PC-3 (cell line): ENCODE results near the gene RNF144B. TPM values are rescaled to one million over a fixed set of nuclear protein-coding genes. Genes with fewer than 3 reads are reported as not detected.
A peak's percentile ranks its signal among the peaks of the same experiment; 100 is the strongest.

Experiments used
- ATAC-seq: fragments of 200-7000 bp; cut with Tn5 transposase; 2 replicates; pipeline ENCODE4 v1.9.1; 2020; ENCODE audit warnings: mild to moderate bottlenecking, moderate library complexity
- BruUV-seq: library from RNA; stranded (reverse); fragments of 400-500 nt; replicated peaks from 2 replicates; lab custom pipeline; 2021; lab: Mats Ljungman, UMichigan
- CTCF ChIA-PET: fragments of 300-600 bp; sonication (Branson Sonifier 250); formaldehyde crosslinking; loops from one replicate; lab custom pipeline; 2022; ENCODE audit warnings: antibody characterized with exemption; lab: Charles Lee
- POLR2A ChIA-PET: fragments of 300-600 bp; sonication (Branson Sonifier 250); formaldehyde crosslinking; loops from one replicate; lab custom pipeline; 2022; ENCODE audit warnings: antibody characterized with exemption; ENCODE audit not compliant: unreplicated experiment; lab: Charles Lee
- DNase-seq: peaks from one replicate; pipeline ENCODE4 v3.0.0-alpha.2; 2015
- H2AFZ ChIP-seq: fragments of 300-600 bp; sonication (generic); 2 replicates; pipeline ENCODE4 v1.6.0; 2016; ENCODE audit warnings: antibody characterized with exemption, low read length
- H3F3A ChIP-seq: fragments of 300-600 bp; sonication (generic); one replicate; pipeline ENCODE4 v1.6.0; 2017; ENCODE audit warnings: antibody characterized with exemption, low read length, control low read depth, mild to moderate bottlenecking; ENCODE audit not compliant: unreplicated experiment
- H3K27ac ChIP-seq: fragments of 300-600 bp; sonication (generic); 2 replicates; pipeline ENCODE4 v1.5.1; 2016; ENCODE audit warnings: mild to moderate bottlenecking, low read length
- H3K27me3 ChIP-seq: fragments of 300-600 bp; sonication (generic); 2 replicates; pipeline ENCODE4 v1.6.1; 2016; ENCODE audit warnings: low read length, mixed read lengths
- H3K36me3 ChIP-seq: fragments of 300-600 bp; sonication (generic); 2 replicates; pipeline ENCODE4 v1.6.1; 2016; ENCODE audit warnings: low read depth, mixed run types, low read length, mixed read lengths
- H3K4me1 ChIP-seq: fragments of 300-600 bp; sonication (generic); 2 replicates; pipeline ENCODE4 v1.5.1; 2016; ENCODE audit warnings: low read length; ENCODE audit not compliant: insufficient read depth
- H3K4me2 ChIP-seq: fragments of 300-600 bp; sonication (generic); 2 replicates; pipeline ENCODE4 v1.6.0; 2016; ENCODE audit warnings: low read length
- H3K4me3 ChIP-seq: fragments of 300-600 bp; sonication (generic); 2 replicates; pipeline ENCODE4 v1.5.1; 2016; ENCODE audit warnings: mild to moderate bottlenecking, low read length, mixed read lengths
- H3K79me2 ChIP-seq: fragments of 300-600 bp; sonication (generic); 2 replicates; pipeline ENCODE4 v1.6.1; 2017; ENCODE audit warnings: low read length, mixed read lengths
- H3K9ac ChIP-seq: fragments of 300-600 bp; sonication (generic); 2 replicates; pipeline ENCODE4 v1.6.0; 2016; ENCODE audit warnings: mild to moderate bottlenecking, low read length
- H3K9me2 ChIP-seq: fragments of 300-600 bp; sonication (generic); replicated peaks from 2 replicates; pipeline ENCODE4 v1.6.1; 2016; ENCODE audit warnings: mixed run types, low read length, mixed read lengths
- H3K9me3 ChIP-seq: fragments of 300-600 bp; sonication (generic); 2 replicates; pipeline ENCODE4 v1.6.1; 2016; ENCODE audit warnings: low read length, mixed read lengths
- H4K20me1 ChIP-seq: fragments of 300-600 bp; sonication (generic); 2 replicates; pipeline ENCODE4 v1.6.1; 2016; ENCODE audit warnings: low read length, mixed read lengths
- CTCF ChIP-seq: fragments of 300-600 bp; sonication (generic); conservative IDR thresholded peaks from 2 replicates; pipeline ENCODE4 v1.5.1; 2017; ENCODE audit warnings: antibody characterized with exemption, low read depth, mild to moderate bottlenecking, low read length
- EZH2 ChIP-seq: fragments of 300-600 bp; sonication (generic); IDR thresholded peaks from one replicate; pipeline ENCODE4 v1.6.1; 2017; ENCODE audit warnings: antibody characterized with exemption, mild to moderate bottlenecking, low read length; ENCODE audit not compliant: unreplicated experiment
- EZH2phosphoT487 ChIP-seq: fragments of 300-600 bp; sonication (generic); IDR thresholded peaks from 2 replicates; pipeline ENCODE4 v1.6.1; 2018; ENCODE audit warnings: mild to moderate bottlenecking, antibody characterized with exemption, low read length, borderline replicate concordance
- intact Hi-C: fragments of 100-400 bp; cut with micrococcal nuclease; formaldehyde crosslinking; loops from 2 replicates; pipeline ENCODE4 v1.9.0; 2023
- total RNA-seq: library from RNA; depleted of rRNA; stranded (reverse); fragments of >200 nt; gene quantifications from 2 replicates; pipeline ENCODE4 v1.2.3, GENCODE V29; 2014

RNF144B gene
- total RNA-seq, 1 experiment from 2014 or later: 4.6 TPM

- Histone ChIP-seq H3K4me2 (no peak overlapping the region), H3K79me2 (no peaks in the 10 kb centered on the region), H4K20me1 (no peaks in the 10 kb centered on the region), H3K4me3 (no peak overlapping the region), H3K9me3 (no peaks in the 10 kb centered on the region), H2AFZ (peak overlapping the region; percentile 3; the same call in 1 of the 2 replicates), H3K9ac (no peak overlapping the region), H3K27me3 (no peaks in the 10 kb centered on the region), H3K9me2 (no peaks in the 10 kb centered on the region), H3F3A (no peaks in the 10 kb centered on the region), H3K4me1 (peaks cover 17% of the 10 kb centered on the region), H3K36me3 (no peaks in the 10 kb centered on the region), H3K27ac (no peak overlapping the region)
- TF ChIP-seq CTCF: no peak
- TF ChIP-seq EZH2phosphoT487: no peak
- TF ChIP-seq EZH2: no peak
- ATAC-seq (peak; percentile 46), DNase-seq (peak; percentile 8)
- POLR2A ChIA-PET: no interaction called here
- BruUV-seq: no TSS peak
- CTCF ChIA-PET: no interaction called here
- intact Hi-C loops: loop anchor here (10.0 kb wide), 1 partner anchor 235 kb away; no protein-coding TSS in a partner anchor
These were observed 6.9 kb upstream of the RNF144B start for GRCh38 chr6:18380158-18380836.

GRCh38 chr6:18380851-18381250 lies 6.3 kb upstream of the RNF144B start:
- intact Hi-C loops: loop anchor here (10.0 kb wide), 1 partner anchor 236 kb away; no protein-coding TSS in a partner anchor
- Histone ChIP-seq H4K20me1 (no peaks in the 10 kb centered on the region), H3K4me3 (no peak overlapping the region), H3K27ac (no peak overlapping the region), H2AFZ (no peak overlapping the region), H3K79me2 (no peaks in the 10 kb centered on the region), H3K4me2 (no peak overlapping the region), H3K36me3 (no peaks in the 10 kb centered on the region), H3F3A (no peaks in the 10 kb centered on the region), H3K9me2 (no peaks in the 10 kb centered on the region), H3K27me3 (no peaks in the 10 kb centered on the region), H3K4me1 (peaks cover 17% of the 10 kb centered on the region), H3K9me3 (no peaks in the 10 kb centered on the region), H3K9ac (no peak overlapping the region)
- DNase-seq (no peak), ATAC-seq (no peak)
- BruUV-seq: no TSS peak
- TF ChIP-seq EZH2 (no peak), CTCF (no peak), EZH2phosphoT487 (no peak)
- ChIA-PET POLR2A (no interaction called here), CTCF (no interaction called here)

- POLR2A ChIA-PET: no interaction called here
- DNase-seq (no peak), ATAC-seq (no peak)
- Histone ChIP-seq H4K20me1 (no peaks in the 10 kb centered on the region), H3K9me2 (no peaks in the 10 kb centered on the region), H3K9ac (no peak overlapping the region), H3K4me1 (peaks cover 28% of the 10 kb centered on the region), H3K36me3 (no peaks in the 10 kb centered on the region), H3F3A (no peaks in the 10 kb centered on the region), H3K9me3 (no peaks in the 10 kb centered on the region), H3K4me3 (no peak overlapping the region), H3K79me2 (peaks cover 8% of the 10 kb centered on the region), H2AFZ (no peak overlapping the region), H3K27ac (no peak overlapping the region), H3K4me2 (no peak overlapping the region), H3K27me3 (no peaks in the 10 kb centered on the region)
- intact Hi-C loops: loop anchor here (10.0 kb wide), 1 partner anchor 239 kb away; no protein-coding TSS in a partner anchor
- BruUV-seq: no TSS peak
- CTCF ChIA-PET: no interaction called here
- no peak for TF ChIP-seq EZH2
- no peak for TF ChIP-seq EZH2phosphoT487
- TF ChIP-seq CTCF: no peak
These were observed 3.7 kb upstream of the RNF144B start for GRCh38 chr6:18383441-18383840.
